Right kidney (tissue), 1 donor: ENCODE measurements around the gene TMEM62.
"Not testable (repeated sequence)": the region's sequence is repeated elsewhere in the genome, so short reads cannot be mapped to it uniquely, and the experiment has no call there.

Experiments used
- DNase-seq: peaks from one replicate; pipeline ENCODE4 v3.0.0-alpha.2; 2016

TMEM62 gene

GRCh38 chr15:43118829-43119228, 14.6 kb upstream of the TMEM62 start:
- DNase-seq = no peak

- no peak for DNase-seq
These were observed 11.5 kb upstream of the TMEM62 start for GRCh38 chr15:43121863-43122262.

- DNase-seq = no peak
These were observed 8.2 kb upstream of the TMEM62 start for GRCh38 chr15:43125100-43125661.

- no peak for DNase-seq
These were observed 7.0 kb upstream of the TMEM62 start for GRCh38 chr15:43126356-43126755.

- DNase-seq = no peak
These were observed 5.6 kb upstream of the TMEM62 start for GRCh38 chr15:43127752-43128151.

GRCh38 chr15:43128174-43128979, 5.0 kb upstream of the TMEM62 start:
- not testable (repeated sequence) for DNase-seq

GRCh38 chr15:43128980-43129335, 4.4 kb upstream of the TMEM62 start:
- no peak for DNase-seq

- DNase-seq = no peak
These were observed 456 bp upstream of the TMEM62 start for GRCh38 chr15:43132830-43133429.

GRCh38 chr15:43134157-43134635, 810 bp downstream of the TMEM62 start:
- DNase-seq = no peak

GRCh38 chr15:43135351-43135750, 2.0 kb downstream of the TMEM62 start:
- DNase-seq = no peak

GRCh38 chr15:43143203-43143941, 10.0 kb downstream of the TMEM62 start:
- no peak for DNase-seq

- no peak for DNase-seq
These were observed 11.1 kb downstream of the TMEM62 start for GRCh38 chr15:43144512-43144911.

GRCh38 chr15:43146184-43146583, 12.8 kb downstream of the TMEM62 start:
- DNase-seq = no peak

- DNase-seq = no peak
These were observed 17.0 kb downstream of the TMEM62 start for GRCh38 chr15:43150191-43150929.

- DNase-seq = no peak
These were observed 18.3 kb downstream of the TMEM62 start for GRCh38 chr15:43151688-43152087.

GRCh38 chr15:43153269-43153668, 19.9 kb downstream of the TMEM62 start:
- no peak for DNase-seq

- DNase-seq = no peak
These were observed 32.5 kb downstream of the TMEM62 start for GRCh38 chr15:43165801-43166325.

- not testable (repeated sequence) for DNase-seq
These were observed 33.9 kb downstream of the TMEM62 start for GRCh38 chr15:43167261-43167660.

- DNase-seq = no peak
These were observed 35.1 kb downstream of the TMEM62 start for GRCh38 chr15:43168192-43169107.

- no peak for DNase-seq
These were observed 36.5 kb downstream of the TMEM62 start for GRCh38 chr15:43169888-43170287.
